Tibial nerve (tissue), 4 donors: ENCODE results near the gene BCAS3. TPM values are rescaled to one million over a fixed set of nuclear protein-coding genes. Genes with fewer than 3 reads are reported as not detected.

Source experiments
- DNase-seq, 2 donors: peaks; one replicate each; pipeline ENCODE4 v3.0.0-alpha.2; 2019; ENCODE audit warnings: low spot score in 2 of 2
- H3K27ac ChIP-seq, 4 donors: fragments of 200-600 bp; sonication (generic) in 3 of 4; one replicate each; pipeline ENCODE4 v1.5.1; 2017 to 2019; ENCODE audit warnings: mild to moderate bottlenecking in 1 of 4
- H3K27me3 ChIP-seq, 2 donors: fragments of 200-600 bp; sonication (generic) in 1 of 2; one replicate each; pipeline versions ENCODE4 v1.5.1 to v1.6.0; 2017 to 2019
- H3K36me3 ChIP-seq, 3 donors: fragments of 200-600 bp; sonication (generic); one replicate each; pipeline ENCODE4 v1.5.1; 2018 to 2019
- H3K4me1 ChIP-seq, 4 donors: fragments of 200-600 bp; sonication (generic) in 3 of 4; one replicate each; pipeline ENCODE4 v1.5.1; 2017 to 2019
- H3K4me3 ChIP-seq, 4 donors: fragments of 200-600 bp; sonication (generic) in 3 of 4; one replicate each; pipeline ENCODE4 v1.5.1; 2017 to 2019; ENCODE audit warnings: mild to moderate bottlenecking in 1 of 4, moderate library complexity in 1 of 4
- H3K9me3 ChIP-seq, 4 donors: fragments of 200-600 bp; sonication (generic) in 3 of 4; one replicate each; pipeline ENCODE4 v1.5.1; 2017 to 2019
- CTCF ChIP-seq, 5 experiments: fragments of 200-600 bp in 3 of 5; fragments of 450-650 bp in 2 of 5; sonication (generic) in 3 of 5; IDR thresholded peaks; one replicate each; pipeline ENCODE4 v1.5.1; 2016 to 2019; ENCODE audit warnings: antibody characterized with exemption in 5 of 5, mild to moderate bottlenecking in 3 of 5, moderate library complexity in 2 of 5
- EP300 ChIP-seq, 2 donors: sonication (generic); formaldehyde crosslinking; IDR thresholded peaks; one replicate each; pipeline ENCODE4 v1.6.1; 2017; ENCODE audit warnings: antibody characterized with exemption in 2 of 2, mild to moderate bottlenecking in 1 of 2
- POLR2A ChIP-seq, 2 donors: fragments of 450-650 bp; IDR thresholded peaks; one replicate each; pipeline ENCODE4 v1.6.1; 2017; ENCODE audit warnings: antibody characterized with exemption in 2 of 2, mild to moderate bottlenecking in 2 of 2, moderate library complexity in 2 of 2
- WGBS, 2 donors: methylation state at CpG; one replicate each; pipeline ENCODE4 v1.1.5; 2018; 5-methylcytosine and 5-hydroxymethylcytosine counted together
- total RNA-seq, 4 donors: library from RNA; depleted of rRNA; stranded (reverse); fragments of >200 nt; gene quantifications; one replicate each; pipeline ENCODE4 v1.1.0, GENCODE V29; 2016

Gene BCAS3
- total RNA-seq, 4 donors from 2014 or later: 26.4 to 48.1 (median 44.8) TPM

GRCh38 chr17:61248399-61248798, 570.7 kb downstream of the BCAS3 start:
- WGBS, 2 donors: 85 to 90% methylated on average over 2 of the region's 2 CpGs
- H3K36me3 ChIP-seq: no peaks in the 10 kb centered on the region
- peak overlapping the region in 3 of 4 donors; percentile 36 to 87 (median 77) for H3K27ac ChIP-seq
- no peaks in the 10 kb centered on the region for H3K9me3 ChIP-seq
- no peaks in the 10 kb centered on the region for H3K27me3 ChIP-seq
- H3K4me3 ChIP-seq: no peak overlapping the region
- DNase-seq: no peak
- peaks cover 0 to 66% (median 49%) of the 10 kb centered on the region in 4 donors for H3K4me1 ChIP-seq
- TF ChIP-seq EP300 (IDR thresholded peaks at IDR 0.05) (no peak), POLR2A (IDR thresholded peaks at IDR 0.05) (no peak), CTCF (IDR thresholded peaks at IDR 0.05) (no peak)

GRCh38 chr17:61249649-61250299, 572.1 kb downstream of the BCAS3 start:
- WGBS, 2 donors: 50 to 53% methylated on average over 4 of the region's 4 CpGs
- H3K36me3 ChIP-seq: no peaks in the 10 kb centered on the region
- no peak for TF ChIP-seq CTCF (IDR thresholded peaks at IDR 0.05)
- TF ChIP-seq EP300 (IDR thresholded peaks at IDR 0.05): no peak
- TF ChIP-seq POLR2A (IDR thresholded peaks at IDR 0.05): no peak
- no peak for DNase-seq
- peaks cover 0 to 74% (median 55%) of the 10 kb centered on the region in 4 donors for H3K4me1 ChIP-seq
- no peaks in the 10 kb centered on the region for H3K27me3 ChIP-seq
- H3K9me3 ChIP-seq: no peaks in the 10 kb centered on the region
- H3K27ac ChIP-seq: peak overlapping the region; percentile 8 to 87 (median 60)
- no peak overlapping the region for H3K4me3 ChIP-seq

GRCh38 chr17:61250335-61250890, 572.8 kb downstream of the BCAS3 start:
- TF ChIP-seq POLR2A (IDR thresholded peaks at IDR 0.05): no peak
- no peak for DNase-seq
- Histone ChIP-seq H3K4me3 (no peak overlapping the region), H3K4me1 (peaks cover 0 to 80% (median 55%) of the 10 kb centered on the region in 4 donors), H3K9me3 (no peaks in the 10 kb centered on the region), H3K36me3 (no peaks in the 10 kb centered on the region), H3K27me3 (no peaks in the 10 kb centered on the region), H3K27ac (peak overlapping the region; percentile 8 to 87 (median 60))
- 57 to 61% methylated on average over 6 of the region's 6 CpGs for WGBS, 2 donors

GRCh38 chr17:61251939-61252865, 574.6 kb downstream of the BCAS3 start:
- Histone ChIP-seq H3K4me3 (no peak overlapping the region), H3K36me3 (no peaks in the 10 kb centered on the region), H3K4me1 (peaks cover 0 to 75% (median 55%) of the 10 kb centered on the region in 4 donors), H3K27ac (peak overlapping the region; percentile 16 to 87 (median 66)), H3K27me3 (no peaks in the 10 kb centered on the region), H3K9me3 (no peaks in the 10 kb centered on the region)
- peak; percentile 95 to 97 for DNase-seq
- 9 to 20% methylated on average over 10 of the region's 10 CpGs for WGBS, 2 donors
- no peak for TF ChIP-seq CTCF (IDR thresholded peaks at IDR 0.05)
- TF ChIP-seq POLR2A (IDR thresholded peaks at IDR 0.05): peak in 1 of 2 donors; percentile 21
- peak; percentile 91 to 93 for TF ChIP-seq EP300 (IDR thresholded peaks at IDR 0.05)

- H3K9me3 ChIP-seq: no peaks in the 10 kb centered on the region
- peak overlapping the region in 3 of 4 donors; percentile 36 to 87 (median 77) for H3K27ac ChIP-seq
- H3K36me3 ChIP-seq: no peaks in the 10 kb centered on the region
- DNase-seq: peak in 1 of 2 donors; percentile 46
- peaks cover 0 to 63% (median 46%) of the 10 kb centered on the region in 4 donors for H3K4me1 ChIP-seq
- 26 to 37% methylated on average over 3 of the region's 3 CpGs for WGBS, 2 donors
- no peaks in the 10 kb centered on the region for H3K27me3 ChIP-seq
- no peak overlapping the region for H3K4me3 ChIP-seq
- peak in 1 of 2 donors; percentile 22 for TF ChIP-seq EP300 (IDR thresholded peaks at IDR 0.05)
- TF ChIP-seq POLR2A (IDR thresholded peaks at IDR 0.05): no peak
- TF ChIP-seq CTCF (IDR thresholded peaks at IDR 0.05): no peak
Observed at GRCh38 chr17:61253362-61253761, 575.7 kb downstream of the BCAS3 start.
